HUES6 (cell line): ENCODE measurements around the gene ACIN1.

ENCODE experiments used
- H3K27ac ChIP-seq: 2 replicates; pipeline ENCODE4 v1.7.0; 2013; ENCODE audit warnings: low read depth, mild to moderate bottlenecking, low read length, inconsistent platforms
- H3K27me3 ChIP-seq: 2 replicates; pipeline ENCODE4 v1.6.1; 2013; ENCODE audit warnings: low read length; ENCODE audit not compliant: control insufficient read depth, insufficient read depth
- H3K36me3 ChIP-seq: 2 replicates; pipeline ENCODE4 v1.6.1; 2013; ENCODE audit warnings: low read length; ENCODE audit not compliant: control insufficient read depth, insufficient read depth
- H3K4me1 ChIP-seq: 2 replicates; pipeline ENCODE4 v1.6.1; 2013; ENCODE audit warnings: low read length; ENCODE audit not compliant: control insufficient read depth, insufficient read depth
- H3K4me3 ChIP-seq: 2 replicates; pipeline ENCODE4 v1.5.1; 2013; ENCODE audit warnings: low read depth, low read length
- H3K9ac ChIP-seq: one replicate; pipeline ENCODE4 v1.6.1; 2013; ENCODE audit warnings: mild to moderate bottlenecking, low read length
- H3K9me3 ChIP-seq: 2 replicates; pipeline ENCODE4 v1.6.1; 2013; ENCODE audit warnings: low read depth, low read length; ENCODE audit not compliant: control insufficient read depth, insufficient read depth

ACIN1 gene, protein sequence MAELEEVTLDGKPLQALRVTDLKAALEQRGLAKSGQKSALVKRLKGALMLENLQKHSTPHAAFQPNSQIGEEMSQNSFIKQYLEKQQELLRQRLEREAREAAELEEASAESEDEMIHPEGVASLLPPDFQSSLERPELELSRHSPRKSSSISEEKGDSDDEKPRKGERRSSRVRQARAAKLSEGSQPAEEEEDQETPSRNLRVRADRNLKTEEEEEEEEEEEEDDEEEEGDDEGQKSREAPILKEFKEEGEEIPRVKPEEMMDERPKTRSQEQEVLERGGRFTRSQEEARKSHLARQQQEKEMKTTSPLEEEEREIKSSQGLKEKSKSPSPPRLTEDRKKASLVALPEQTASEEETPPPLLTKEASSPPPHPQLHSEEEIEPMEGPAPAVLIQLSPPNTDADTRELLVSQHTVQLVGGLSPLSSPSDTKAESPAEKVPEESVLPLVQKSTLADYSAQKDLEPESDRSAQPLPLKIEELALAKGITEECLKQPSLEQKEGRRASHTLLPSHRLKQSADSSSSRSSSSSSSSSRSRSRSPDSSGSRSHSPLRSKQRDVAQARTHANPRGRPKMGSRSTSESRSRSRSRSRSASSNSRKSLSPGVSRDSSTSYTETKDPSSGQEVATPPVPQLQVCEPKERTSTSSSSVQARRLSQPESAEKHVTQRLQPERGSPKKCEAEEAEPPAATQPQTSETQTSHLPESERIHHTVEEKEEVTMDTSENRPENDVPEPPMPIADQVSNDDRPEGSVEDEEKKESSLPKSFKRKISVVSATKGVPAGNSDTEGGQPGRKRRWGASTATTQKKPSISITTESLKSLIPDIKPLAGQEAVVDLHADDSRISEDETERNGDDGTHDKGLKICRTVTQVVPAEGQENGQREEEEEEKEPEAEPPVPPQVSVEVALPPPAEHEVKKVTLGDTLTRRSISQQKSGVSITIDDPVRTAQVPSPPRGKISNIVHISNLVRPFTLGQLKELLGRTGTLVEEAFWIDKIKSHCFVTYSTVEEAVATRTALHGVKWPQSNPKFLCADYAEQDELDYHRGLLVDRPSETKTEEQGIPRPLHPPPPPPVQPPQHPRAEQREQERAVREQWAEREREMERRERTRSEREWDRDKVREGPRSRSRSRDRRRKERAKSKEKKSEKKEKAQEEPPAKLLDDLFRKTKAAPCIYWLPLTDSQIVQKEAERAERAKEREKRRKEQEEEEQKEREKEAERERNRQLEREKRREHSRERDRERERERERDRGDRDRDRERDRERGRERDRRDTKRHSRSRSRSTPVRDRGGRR

DNA sequence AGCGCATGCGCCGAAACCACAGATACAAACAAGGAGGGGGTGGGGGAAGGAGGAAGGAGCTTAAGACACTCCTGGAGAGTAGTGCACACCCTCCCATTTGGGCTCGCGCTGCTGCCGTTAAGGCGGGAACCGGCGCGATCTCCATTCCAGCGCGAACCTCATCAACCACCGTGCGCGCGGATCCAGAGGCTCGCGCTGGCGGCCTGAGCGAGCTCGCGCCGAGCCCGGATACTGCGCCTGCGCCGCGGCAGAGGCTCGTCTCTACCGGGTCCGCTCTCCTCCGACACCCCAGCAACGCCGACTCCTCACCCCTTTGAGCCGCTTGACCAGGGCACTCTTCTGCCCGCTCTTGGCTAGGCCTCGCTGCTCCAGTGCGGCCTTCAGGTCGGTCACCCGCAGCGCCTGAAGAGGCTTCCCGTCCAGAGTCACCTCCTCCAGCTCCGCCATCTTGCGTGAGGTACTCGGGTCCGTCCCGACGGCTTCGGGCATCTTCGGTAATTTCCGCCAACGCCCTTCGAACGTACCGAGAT is at the start of gene ACIN1:
Gene ACIN1, minus strand, starts transcription at position 471 of the 530 bp plus-strand sequence. Its CDS starts 24 bp downstream, at position 447.
- H3K4me3 ChIP-seq = peak within 1 kb of the TSS; percentile 91
- peaks cover 59% of the 10 kb centered on the region for H3K36me3 ChIP-seq
- H3K27me3 ChIP-seq = no peaks in the 10 kb centered on the region
- H3K9ac ChIP-seq = peak within 1 kb of the TSS; percentile 94
- H3K27ac ChIP-seq = peak within 1 kb of the TSS; percentile 97
- H3K4me1 ChIP-seq = peaks cover 10% of the 10 kb centered on the region
- no peaks in the 10 kb centered on the region for H3K9me3 ChIP-seq

DNA sequence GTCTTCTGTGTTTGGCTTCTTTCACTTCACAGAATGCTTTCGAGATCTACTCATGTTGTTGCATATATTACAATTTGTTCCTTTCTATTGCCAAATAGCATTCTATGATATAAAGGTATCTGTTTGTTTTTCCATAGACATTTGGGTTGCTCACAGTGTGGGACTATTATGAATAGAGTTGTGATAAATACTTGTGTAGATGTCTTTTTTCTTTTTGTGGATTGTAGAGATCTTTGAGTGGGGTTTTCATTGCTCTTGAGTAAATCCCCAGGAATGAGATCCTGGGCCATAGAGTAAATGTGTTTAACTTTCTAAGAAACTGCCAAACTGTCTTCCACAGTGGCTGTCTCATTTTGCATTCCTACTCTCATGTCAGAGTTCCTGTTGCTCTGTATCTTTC is 49.0 kb upstream of the ACIN1 start:
- Histone ChIP-seq H3K4me3 (no peak overlapping the region), H3K4me1 (peaks cover 15% of the 10 kb centered on the region; the same call in 1 of the 2 replicates), H3K9ac (no peak overlapping the region), H3K27me3 (no peaks in the 10 kb centered on the region), H3K36me3 (peaks cover 76% of the 10 kb centered on the region), H3K27ac (no peak overlapping the region), H3K9me3 (no peaks in the 10 kb centered on the region)

DNA sequence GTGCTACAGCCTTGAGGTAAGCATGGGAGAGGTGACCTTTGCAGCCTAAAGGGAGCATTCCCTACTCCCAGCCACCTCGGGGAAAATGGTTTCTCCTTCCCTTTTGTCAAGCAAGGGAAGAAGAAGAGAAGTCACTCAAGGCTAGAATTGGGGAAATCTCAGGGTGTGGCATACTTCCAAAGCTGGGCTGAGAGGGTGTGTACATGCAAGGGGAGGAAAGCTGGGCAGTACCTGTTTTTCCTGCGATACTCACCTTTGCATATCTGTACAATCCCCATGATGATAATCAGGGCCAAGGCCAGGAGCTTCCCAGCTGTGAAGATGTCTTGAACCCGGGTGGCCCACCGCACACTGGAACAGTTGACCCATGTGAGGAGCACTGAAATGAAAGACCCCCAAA is 47.9 kb upstream of the ACIN1 start:
- Histone ChIP-seq H3K9ac (no peak overlapping the region), H3K4me3 (no peak overlapping the region), H3K9me3 (no peaks in the 10 kb centered on the region), H3K27ac (no peak overlapping the region), H3K4me1 (peaks cover 15% of the 10 kb centered on the region; the same call in 1 of the 2 replicates), H3K27me3 (no peaks in the 10 kb centered on the region), H3K36me3 (peaks cover 79% of the 10 kb centered on the region)

DNA sequence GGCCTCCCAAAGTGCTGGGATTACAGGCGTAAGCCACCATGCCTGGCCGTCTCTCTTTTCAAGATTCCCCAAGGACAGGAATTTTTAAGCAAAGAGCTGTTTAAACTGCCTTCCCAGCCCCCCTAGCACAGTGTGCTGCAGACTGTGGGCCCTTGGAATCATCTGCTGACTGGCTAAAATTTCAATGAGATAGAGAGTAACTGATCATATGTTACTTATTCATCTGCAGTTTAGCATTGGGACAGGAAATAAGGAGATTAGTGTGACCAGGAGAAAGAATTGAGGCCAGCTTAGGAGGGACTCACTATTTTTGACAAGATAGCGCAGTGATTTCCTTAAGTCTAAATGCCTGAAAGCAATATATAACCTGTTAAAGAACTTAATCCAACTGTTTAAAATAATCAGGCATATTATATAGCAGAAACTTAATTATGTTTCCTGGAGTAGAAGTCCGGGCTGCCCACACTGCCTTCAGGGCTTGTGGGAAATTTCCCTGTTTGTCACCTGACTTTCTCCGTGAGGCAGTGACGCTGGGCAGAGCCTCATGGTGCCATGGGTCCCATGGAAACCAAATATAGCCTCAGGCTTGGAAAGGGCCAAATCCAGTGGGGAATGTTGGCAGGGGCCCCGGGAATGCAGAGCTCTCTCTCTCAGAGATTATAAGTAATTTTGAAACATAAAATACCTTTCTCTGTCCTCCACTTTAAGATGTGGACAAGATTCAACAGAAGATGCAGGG is 46.9 kb upstream of the ACIN1 start:
- Histone ChIP-seq H3K27ac (peak overlapping the region; percentile 14; the same call in 1 of the 2 replicates), H3K9me3 (no peaks in the 10 kb centered on the region), H3K9ac (no peak overlapping the region)

DNA sequence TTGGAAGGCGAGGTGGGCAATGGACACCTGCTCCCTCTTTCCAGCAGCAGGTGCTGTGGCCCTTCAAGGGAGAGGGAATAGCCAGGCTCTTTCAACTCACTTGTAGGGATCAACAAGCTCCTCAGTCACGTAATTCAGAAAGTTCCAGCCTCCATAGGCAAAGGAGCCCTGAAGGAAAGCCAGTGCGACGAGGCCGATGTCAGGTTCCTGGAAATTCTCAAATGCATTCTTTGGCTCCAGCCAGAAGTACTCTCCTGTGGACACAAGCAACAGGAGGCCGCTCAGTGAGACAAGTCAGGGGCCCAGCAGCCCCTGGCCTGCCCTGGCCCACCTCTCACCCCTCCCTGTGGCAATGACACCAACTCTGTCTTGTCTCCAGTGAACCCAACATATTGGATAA is 45.4 kb upstream of the ACIN1 start:
- H3K27me3 ChIP-seq = no peaks in the 10 kb centered on the region
- H3K27ac ChIP-seq = no peak overlapping the region
- no peaks in the 10 kb centered on the region for H3K4me1 ChIP-seq

More for the DNA sequence above, 46.9 kb upstream of the ACIN1 start:
- Histone ChIP-seq H3K4me3 (no peak overlapping the region), H3K36me3 (peaks cover 79% of the 10 kb centered on the region), H3K27me3 (no peaks in the 10 kb centered on the region), H3K4me1 (peaks cover 14% of the 10 kb centered on the region; the same call in 1 of the 2 replicates)

DNA sequence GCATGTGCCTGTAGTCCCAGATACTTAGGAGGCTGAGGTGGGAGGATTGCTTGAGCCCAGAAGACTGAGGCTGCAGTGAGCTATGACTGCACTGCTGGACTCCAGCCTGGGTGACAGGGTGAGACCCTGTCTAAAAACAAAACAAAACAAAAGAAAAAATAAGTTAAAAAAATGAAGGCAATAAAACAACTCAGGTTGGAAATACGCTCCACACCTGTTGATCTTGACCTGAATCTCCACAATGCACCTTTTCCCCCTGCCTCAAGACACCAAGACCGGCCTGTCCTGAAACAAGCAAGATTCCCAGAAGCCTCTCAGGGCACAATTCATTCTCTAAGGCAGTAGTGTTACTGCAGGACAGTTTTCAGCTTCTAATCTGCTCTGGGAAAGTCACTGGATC is 44.9 kb upstream of the ACIN1 start:
- H3K4me1 ChIP-seq = no peaks in the 10 kb centered on the region
- no peak overlapping the region for H3K27ac ChIP-seq
- H3K36me3 ChIP-seq = peaks cover 81% of the 10 kb centered on the region
- H3K27me3 ChIP-seq = no peaks in the 10 kb centered on the region
- no peak overlapping the region for H3K4me3 ChIP-seq
- no peaks in the 10 kb centered on the region for H3K9me3 ChIP-seq
- H3K9ac ChIP-seq = no peak overlapping the region

More for the DNA sequence above, 45.4 kb upstream of the ACIN1 start:
- Histone ChIP-seq H3K36me3 (peaks cover 81% of the 10 kb centered on the region), H3K4me3 (no peak overlapping the region), H3K9ac (no peak overlapping the region), H3K9me3 (no peaks in the 10 kb centered on the region)

DNA sequence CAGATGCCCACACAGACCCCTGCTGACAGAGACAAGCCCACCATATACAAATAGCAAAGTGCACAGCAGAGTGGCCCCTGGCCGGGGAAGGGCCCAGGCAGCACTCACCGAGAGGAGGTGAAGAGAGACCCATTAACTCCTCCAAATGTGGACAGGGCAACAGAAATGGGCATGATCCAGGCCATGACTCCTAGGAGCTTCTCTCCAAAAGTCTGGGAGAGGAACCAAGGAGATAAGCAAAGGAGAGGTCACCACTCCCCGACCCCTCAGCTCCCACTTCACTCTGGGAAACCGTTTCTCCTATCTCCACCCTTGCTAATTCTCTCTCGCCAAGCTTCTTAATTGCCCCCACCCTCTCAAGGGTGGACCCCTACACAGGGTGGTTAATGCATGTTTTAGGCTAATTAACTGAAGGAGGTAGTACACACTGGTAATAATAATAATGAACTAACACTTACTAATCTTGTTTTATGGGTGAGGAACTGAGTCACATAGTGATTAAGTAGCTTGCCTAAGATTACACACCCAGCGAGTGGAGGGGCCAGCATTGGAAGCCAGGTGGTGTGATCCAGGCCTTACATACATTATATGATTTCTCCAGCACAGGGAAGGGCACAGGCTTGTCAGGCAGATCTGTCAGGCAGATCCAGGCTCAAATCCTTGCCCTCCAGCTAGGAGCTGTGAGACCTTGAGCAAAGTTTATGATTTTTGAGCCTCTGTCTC is 43.0 kb upstream of the ACIN1 start:
- no peak overlapping the region for H3K4me3 ChIP-seq
- no peaks in the 10 kb centered on the region for H3K9me3 ChIP-seq
- H3K9ac ChIP-seq = no peak overlapping the region
- no peak overlapping the region for H3K27ac ChIP-seq
- H3K36me3 ChIP-seq = peaks cover 74% of the 10 kb centered on the region
- no peaks in the 10 kb centered on the region for H3K27me3 ChIP-seq
- H3K4me1 ChIP-seq = no peaks in the 10 kb centered on the region

DNA sequence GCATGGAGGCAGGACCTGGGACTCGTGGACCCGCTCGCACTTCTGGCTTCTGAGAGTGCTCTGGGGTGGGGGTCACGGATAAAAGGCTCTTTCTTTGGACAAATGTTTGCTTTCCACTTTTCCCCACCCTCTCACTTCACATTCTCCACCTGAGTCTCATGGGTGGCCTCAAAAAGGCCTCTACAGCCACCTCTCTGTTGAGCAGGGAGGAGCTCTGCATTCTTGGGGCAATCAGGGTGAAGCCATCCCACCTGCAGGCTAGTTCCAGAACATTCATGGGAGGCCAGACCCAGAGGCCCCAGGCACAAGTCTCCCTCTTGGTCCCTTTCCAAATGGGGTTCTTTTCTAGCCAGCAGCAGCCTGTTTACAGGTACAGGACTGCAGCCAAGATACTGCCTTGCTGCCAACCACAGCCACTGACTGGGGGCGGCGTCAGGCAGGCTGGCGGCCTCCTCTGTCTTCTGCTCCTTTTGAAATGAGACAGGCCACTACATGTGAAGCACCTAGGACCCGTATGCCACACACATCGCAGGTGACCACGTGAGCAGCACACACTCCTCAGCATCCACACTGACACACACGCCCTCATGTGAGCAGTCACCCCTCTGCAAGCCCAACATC is 42.4 kb upstream of the ACIN1 start:
- Histone ChIP-seq H3K27me3 (no peaks in the 10 kb centered on the region), H3K4me3 (no peak overlapping the region), H3K9me3 (no peaks in the 10 kb centered on the region), H3K4me1 (no peaks in the 10 kb centered on the region), H3K36me3 (peaks cover 68% of the 10 kb centered on the region), H3K9ac (no peak overlapping the region), H3K27ac (no peak overlapping the region)

DNA sequence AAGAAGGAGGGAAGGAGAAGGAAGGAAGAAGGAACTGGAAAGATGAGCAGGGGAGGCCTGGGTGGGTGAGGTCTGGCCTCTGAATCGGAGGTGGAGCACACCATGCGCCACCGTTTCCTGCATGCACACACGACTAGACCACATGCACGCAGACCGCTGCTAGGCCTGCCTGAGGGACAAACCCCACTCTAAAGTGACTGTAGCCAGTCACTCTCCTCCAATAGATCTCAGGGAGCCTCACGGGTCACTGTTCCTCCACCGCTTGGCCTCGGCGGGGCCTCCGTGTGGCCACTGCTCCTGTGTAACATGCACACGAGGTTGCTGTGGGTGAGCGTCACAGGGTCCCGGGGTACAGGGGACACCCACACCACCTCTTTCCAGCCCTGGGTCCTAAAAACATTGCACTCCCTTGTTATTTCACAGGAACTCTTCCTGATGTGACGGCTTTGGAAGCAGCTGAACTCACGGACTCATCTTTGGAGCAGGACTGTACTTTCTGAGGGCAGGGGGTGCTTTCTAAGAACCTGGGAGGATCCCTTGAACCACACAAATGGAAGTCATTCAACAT is 41.7 kb upstream of the ACIN1 start:
- H3K9ac ChIP-seq = no peak overlapping the region
- H3K27me3 ChIP-seq = no peaks in the 10 kb centered on the region
- no peak overlapping the region for H3K4me3 ChIP-seq
- H3K27ac ChIP-seq = no peak overlapping the region
- H3K4me1 ChIP-seq = no peaks in the 10 kb centered on the region
- H3K36me3 ChIP-seq = peaks cover 63% of the 10 kb centered on the region
- no peaks in the 10 kb centered on the region for H3K9me3 ChIP-seq
